Natural killer cell treated with Interleukin-12 subunit alpha and Interleukin-12 subunit beta and Interleukin-15 and Interleukin-18, amount 100 ng/mL, for 72 hours (primary cell): Measurements from ENCODE around the gene EHD3. TPM values are rescaled to one million over a fixed set of nuclear protein-coding genes. Genes with fewer than 3 reads are reported as not detected.
A peak's percentile ranks its signal among the peaks of the same experiment; 100 is the strongest.

Experiments
- ATAC-seq, 2 donors: fragments of 150-1000 bp; cut with Tn5 transposase in 1 of 2; sonication (Bioruptor Pico), chemical (Tn5 transposase) in 1 of 2; 2 replicates each; pipeline ENCODE4 v1.10.0; 2021
- DNase-seq: peaks from one replicate; pipeline ENCODE4 v3.0.0; 2022; ENCODE audit warnings: low spot score
- H3K27ac Mint-ChIP-seq, 2 donors: 1 replicate in 1 of 2; 2 replicates in 1 of 2; pipeline ENCODE4 v1.8.0; 2022; ENCODE audit warnings: mixed read lengths in 2 of 2, mild to moderate bottlenecking in 1 of 2, moderate library complexity in 1 of 2
- H3K27me3 Mint-ChIP-seq, 2 donors: 1 replicate in 1 of 2; 2 replicates in 1 of 2; pipeline ENCODE4 v1.8.0; 2022; ENCODE audit warnings: mixed read lengths in 2 of 2
- H3K36me3 Mint-ChIP-seq: one replicate; pipeline ENCODE4 v1.8.0; 2022; ENCODE audit warnings: mixed read lengths
- H3K4me1 Mint-ChIP-seq, 2 donors: 1 replicate in 1 of 2; 2 replicates in 1 of 2; pipeline ENCODE4 v1.8.0; 2022; ENCODE audit warnings: low read depth in 2 of 2, mixed read lengths in 2 of 2, mild to moderate bottlenecking in 1 of 2
- H3K4me3 Mint-ChIP-seq: one replicate; pipeline ENCODE4 v1.8.0; 2022; ENCODE audit warnings: mixed read lengths
- H3K9me3 Mint-ChIP-seq: 2 replicates; pipeline ENCODE4 v1.8.0; 2022; ENCODE audit warnings: mixed read lengths
- total RNA-seq, 2 donors: library from RNA; stranded (reverse); gene quantifications; one replicate each; pipeline ENCODE4 v1.2.3, GENCODE V29; 2022

The EHD3 gene
- total RNA-seq, 2 donors from 2014 or later: 1.7 to 2.9 TPM

DNA sequence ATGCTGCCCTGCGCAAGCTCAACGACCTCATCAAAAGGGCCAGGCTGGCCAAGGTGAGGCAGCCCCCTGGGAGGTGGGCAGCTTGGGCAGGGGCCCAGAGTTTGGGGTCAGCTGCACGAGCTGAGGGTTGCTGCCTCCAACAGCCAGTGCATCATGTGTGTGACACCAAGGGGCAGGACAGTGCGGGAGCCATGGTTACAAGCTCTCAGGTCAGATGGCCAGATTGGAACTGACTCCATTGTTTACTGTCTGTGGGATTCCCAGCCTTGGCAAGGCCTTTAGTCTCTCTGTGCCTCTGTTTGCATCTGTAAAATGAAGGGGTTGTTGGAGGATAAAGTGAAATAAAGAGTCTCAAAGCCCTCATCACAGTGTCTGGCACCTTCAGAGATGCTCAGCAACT is 26.9 kb downstream of the EHD3 start:
- Mint-ChIP-seq H3K9me3 (no peaks in the 10 kb centered on the region), H3K4me1 (no peaks in the 10 kb centered on the region), H3K36me3 (no peaks in the 10 kb centered on the region), H3K4me3 (no peak overlapping the region), H3K27ac (no peak overlapping the region), H3K27me3 (no peaks in the 10 kb centered on the region)
- ATAC-seq: peak in 1 of 2 donors; percentile 37
- no peak for DNase-seq

DNA sequence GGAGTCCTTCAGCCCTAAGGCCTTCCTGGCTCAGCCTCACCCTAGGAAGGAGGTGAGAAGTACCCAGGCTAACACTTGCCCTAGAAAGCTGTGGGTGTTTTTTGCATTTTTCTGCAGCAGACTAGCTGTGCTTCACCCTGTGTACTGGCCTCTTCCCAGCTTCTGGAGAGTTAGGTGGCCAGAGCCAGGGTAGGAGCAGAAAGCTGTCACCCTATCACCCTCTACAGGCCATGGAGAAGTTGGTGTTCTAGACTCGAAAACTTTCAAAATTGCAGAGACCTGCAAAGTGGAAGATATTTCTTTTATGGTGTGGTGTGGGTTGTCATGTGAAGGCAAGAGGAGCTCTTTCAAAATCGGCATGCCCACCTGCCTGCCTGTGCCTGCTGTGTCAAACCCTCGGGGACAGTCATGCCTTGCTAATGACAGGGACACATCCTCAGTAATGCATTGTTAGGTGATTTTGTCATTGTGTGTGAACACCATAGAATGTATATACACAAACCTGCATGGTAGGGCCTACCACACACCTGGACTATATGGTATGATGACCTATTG is 29.8 kb downstream of the EHD3 start:
- H3K27ac Mint-ChIP-seq: no peak overlapping the region
- H3K4me1 Mint-ChIP-seq: no peaks in the 10 kb centered on the region
- ATAC-seq (no peak), DNase-seq (no peak)
- H3K9me3 Mint-ChIP-seq: no peaks in the 10 kb centered on the region
- no peaks in the 10 kb centered on the region for H3K27me3 Mint-ChIP-seq
- H3K36me3 Mint-ChIP-seq: no peaks in the 10 kb centered on the region
- no peak overlapping the region for H3K4me3 Mint-ChIP-seq

GRCh38 chr2:31265234-31265633 is 31.3 kb downstream of the EHD3 start:
- Mint-ChIP-seq H3K4me1 (no peaks in the 10 kb centered on the region), H3K4me3 (no peak overlapping the region), H3K27ac (no peak overlapping the region), H3K9me3 (no peaks in the 10 kb centered on the region), H3K36me3 (no peaks in the 10 kb centered on the region), H3K27me3 (no peaks in the 10 kb centered on the region)
- ATAC-seq (no peak), DNase-seq (no peak)

DNA sequence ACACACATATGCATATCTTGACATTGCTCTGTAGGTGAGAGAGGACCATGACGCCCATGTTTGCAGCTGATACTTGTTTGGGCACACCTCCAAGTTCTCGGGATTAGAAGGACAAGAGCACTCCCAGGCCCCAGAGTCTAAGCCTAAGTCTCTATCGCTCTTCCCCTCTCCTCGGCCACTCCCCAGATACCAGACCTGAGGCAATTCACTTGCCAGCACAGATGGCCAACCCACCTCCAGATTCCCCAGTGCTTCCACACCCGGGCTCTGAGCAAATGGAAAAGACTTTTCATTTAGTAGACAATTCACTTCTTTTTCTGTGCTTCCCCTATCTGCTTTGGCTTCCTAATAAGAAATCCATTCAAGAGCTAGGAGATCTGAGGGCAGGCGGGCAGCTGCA is 32.9 kb downstream of the EHD3 start:
- H3K4me1 Mint-ChIP-seq: no peaks in the 10 kb centered on the region
- no peaks in the 10 kb centered on the region for H3K9me3 Mint-ChIP-seq
- ATAC-seq (no peak), DNase-seq (no peak)
- no peak overlapping the region for H3K4me3 Mint-ChIP-seq
- H3K27me3 Mint-ChIP-seq: no peaks in the 10 kb centered on the region
- H3K36me3 Mint-ChIP-seq: no peaks in the 10 kb centered on the region
- no peak overlapping the region for H3K27ac Mint-ChIP-seq

DNA sequence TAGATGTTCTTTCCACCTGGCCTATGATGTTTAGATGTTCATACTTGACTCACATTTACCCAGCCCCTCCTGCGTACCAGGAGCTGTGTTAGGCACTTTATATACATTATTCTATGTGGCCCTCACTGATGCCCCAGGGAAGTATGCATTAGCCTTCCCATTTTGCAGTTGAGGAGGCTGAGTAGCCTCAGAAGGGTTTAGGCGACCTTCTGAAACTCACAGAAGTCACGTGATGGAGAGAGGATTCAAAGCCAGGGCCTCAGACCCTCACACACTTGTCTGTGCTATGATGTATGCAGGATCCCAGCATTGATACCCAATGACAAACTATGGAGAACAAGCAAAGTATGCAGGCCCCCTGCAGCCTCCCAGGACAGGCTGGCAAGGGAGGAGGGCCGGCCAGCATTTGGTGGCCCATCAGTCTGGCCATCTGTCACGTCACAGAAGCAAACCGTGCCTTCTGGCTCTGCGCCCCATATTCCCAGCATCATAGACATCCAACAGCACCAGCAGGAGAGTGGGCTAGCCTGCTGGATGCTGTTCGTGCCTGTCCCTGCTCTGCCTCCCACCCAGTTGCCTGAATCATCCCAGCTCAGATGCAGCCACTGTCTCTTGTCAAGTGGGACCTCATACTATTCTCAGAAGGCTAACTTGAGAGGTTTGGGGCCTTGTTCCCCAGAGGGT is 33.6 kb downstream of the EHD3 start:
- ATAC-seq: peak in 1 of 2 donors; percentile 8
- no peaks in the 10 kb centered on the region for H3K9me3 Mint-ChIP-seq
- no peak overlapping the region for H3K27ac Mint-ChIP-seq

DNA sequence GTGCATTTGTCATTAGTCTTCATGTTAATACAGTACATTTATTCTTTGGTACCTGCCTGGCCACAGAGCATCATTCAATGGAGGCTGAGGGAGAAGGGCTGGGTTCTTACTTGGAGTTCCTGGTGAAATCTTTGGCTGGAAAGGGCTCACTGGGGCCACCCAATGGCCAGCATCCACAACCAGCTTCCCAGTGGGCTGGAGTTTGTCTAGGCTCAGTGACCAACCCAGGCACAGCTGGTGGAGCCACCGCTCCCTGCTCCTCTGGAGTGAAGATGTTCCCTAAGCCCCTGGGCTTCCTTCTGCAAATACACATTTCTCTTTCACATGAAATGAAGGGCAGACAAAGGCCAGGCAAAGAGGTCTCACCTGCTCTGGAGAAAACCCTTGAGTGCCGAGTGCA is 34.4 kb downstream of the EHD3 start:
- Mint-ChIP-seq H3K4me1 (no peaks in the 10 kb centered on the region), H3K4me3 (no peak overlapping the region), H3K36me3 (no peaks in the 10 kb centered on the region), H3K27me3 (peaks cover 0 to 13% of the 10 kb centered on the region in 2 donors), H3K27ac (no peak overlapping the region), H3K9me3 (no peaks in the 10 kb centered on the region)
- no peak for ATAC-seq
- no peak for DNase-seq

More for the DNA sequence above, 33.6 kb downstream of the EHD3 start:
- Mint-ChIP-seq H3K4me3 (no peak overlapping the region), H3K36me3 (no peaks in the 10 kb centered on the region), H3K4me1 (no peaks in the 10 kb centered on the region), H3K27me3 (peaks cover 0 to 6% of the 10 kb centered on the region in 2 donors)
- no peak for DNase-seq

- no peaks in the 10 kb centered on the region for H3K9me3 Mint-ChIP-seq
- H3K4me1 Mint-ChIP-seq: no peaks in the 10 kb centered on the region
- no peak for ATAC-seq
- no peak for DNase-seq
- no peaks in the 10 kb centered on the region for H3K36me3 Mint-ChIP-seq
- H3K27me3 Mint-ChIP-seq: peaks cover 3 to 13% of the 10 kb centered on the region in 2 donors
- no peak overlapping the region for H3K27ac Mint-ChIP-seq
- no peak overlapping the region for H3K4me3 Mint-ChIP-seq
Measured at GRCh38 chr2:31269087-31269486, 35.1 kb downstream of the EHD3 start.

GRCh38 chr2:31270131-31270530 is 36.2 kb downstream of the EHD3 start:
- Mint-ChIP-seq H3K4me3 (no peak overlapping the region), H3K27me3 (peaks cover 6 to 19% of the 10 kb centered on the region in 2 donors), H3K4me1 (no peaks in the 10 kb centered on the region), H3K9me3 (no peaks in the 10 kb centered on the region), H3K36me3 (no peaks in the 10 kb centered on the region), H3K27ac (no peak overlapping the region)
- ATAC-seq (no peak), DNase-seq (no peak)

DNA sequence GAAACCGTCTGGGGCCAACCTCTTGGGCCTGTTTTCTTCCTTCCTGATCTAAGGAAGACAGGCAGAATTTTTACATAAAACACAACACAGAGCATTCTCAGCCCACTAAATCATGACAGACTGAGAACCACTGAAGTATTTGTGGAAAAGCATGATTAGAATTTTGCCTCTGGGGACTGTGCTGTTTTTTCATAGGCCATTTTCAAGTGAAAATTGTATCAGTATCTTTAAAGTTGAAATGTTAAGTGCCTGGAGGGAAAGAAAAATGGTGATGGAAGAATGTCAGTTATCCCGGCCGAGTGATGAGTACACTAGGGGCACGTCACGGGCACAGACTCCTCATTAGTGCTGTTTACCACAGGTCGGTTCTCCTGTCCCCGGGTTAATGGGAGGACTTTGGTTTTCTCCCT is 36.9 kb downstream of the EHD3 start:
- DNase-seq: no peak
- H3K4me3 Mint-ChIP-seq: no peak overlapping the region
- H3K27ac Mint-ChIP-seq: no peak overlapping the region
- H3K9me3 Mint-ChIP-seq: no peaks in the 10 kb centered on the region
- peaks cover 11 to 26% of the 10 kb centered on the region in 2 donors for H3K27me3 Mint-ChIP-seq
- ATAC-seq: no peak
- no peaks in the 10 kb centered on the region for H3K36me3 Mint-ChIP-seq
- H3K4me1 Mint-ChIP-seq: no peaks in the 10 kb centered on the region

DNA sequence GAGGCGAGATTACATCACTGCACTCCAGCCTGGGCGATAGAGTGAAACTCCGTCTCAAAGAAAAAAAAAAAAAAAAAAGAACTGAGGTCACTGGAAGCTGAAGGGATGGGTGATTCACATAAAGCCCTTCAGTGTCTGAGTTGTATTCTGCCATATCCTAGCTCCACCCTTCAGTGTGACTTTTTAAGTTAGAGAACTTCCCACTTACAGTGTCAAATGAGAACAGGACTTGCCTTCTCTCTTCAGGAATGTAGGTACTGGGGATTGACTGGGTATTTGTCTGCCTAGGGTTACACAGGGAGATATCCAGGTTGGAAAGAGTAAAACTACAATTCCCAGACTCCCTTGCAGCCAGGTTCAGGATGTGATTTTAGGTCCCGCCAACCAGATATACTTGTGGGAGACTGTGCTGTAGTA is 37.9 kb downstream of the EHD3 start:
- DNase-seq (no peak), ATAC-seq (no peak)
- Mint-ChIP-seq H3K4me1 (no peaks in the 10 kb centered on the region), H3K36me3 (no peaks in the 10 kb centered on the region), H3K4me3 (no peak overlapping the region), H3K27ac (no peak overlapping the region), H3K9me3 (no peaks in the 10 kb centered on the region), H3K27me3 (peaks cover 12 to 28% of the 10 kb centered on the region in 2 donors)

DNA sequence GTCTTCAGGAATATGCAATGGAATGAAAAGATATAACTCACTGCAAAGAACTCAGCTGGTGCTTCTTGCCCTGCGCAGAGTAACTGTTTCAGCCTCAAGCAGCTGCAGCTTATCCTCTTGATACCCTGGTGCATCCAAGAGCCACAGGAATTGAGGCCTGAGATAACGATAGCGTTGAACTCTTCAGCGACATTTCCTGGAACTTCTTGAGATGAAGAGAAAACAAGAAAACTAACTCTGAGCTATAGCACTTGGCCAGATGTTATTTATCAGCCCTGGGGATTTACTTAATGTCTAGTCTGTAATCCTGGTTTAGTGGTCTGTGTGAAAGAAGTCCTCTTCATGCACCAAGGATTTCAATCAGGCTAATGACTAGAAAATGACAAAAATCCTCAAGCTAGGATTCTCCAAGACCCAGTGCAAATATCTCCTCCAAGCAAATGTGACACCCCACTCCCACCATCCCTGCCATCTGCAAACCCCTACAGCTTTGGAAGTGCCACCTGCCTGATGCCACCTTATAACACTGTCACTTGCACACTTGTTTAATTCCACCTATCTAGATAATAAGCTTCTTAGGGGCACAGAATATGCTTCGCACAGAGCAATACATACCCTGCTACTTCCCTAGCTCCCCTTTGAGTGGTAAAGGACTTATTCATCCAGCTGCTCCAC is 40.6 kb downstream of the EHD3 start:
- H3K4me3 Mint-ChIP-seq: no peak overlapping the region
- H3K36me3 Mint-ChIP-seq: no peaks in the 10 kb centered on the region
- H3K27me3 Mint-ChIP-seq: peaks cover 12 to 28% of the 10 kb centered on the region in 2 donors
- no peaks in the 10 kb centered on the region for H3K4me1 Mint-ChIP-seq
- no peak for DNase-seq
- H3K27ac Mint-ChIP-seq: no peak overlapping the region
- no peak for ATAC-seq
- no peaks in the 10 kb centered on the region for H3K9me3 Mint-ChIP-seq

DNA sequence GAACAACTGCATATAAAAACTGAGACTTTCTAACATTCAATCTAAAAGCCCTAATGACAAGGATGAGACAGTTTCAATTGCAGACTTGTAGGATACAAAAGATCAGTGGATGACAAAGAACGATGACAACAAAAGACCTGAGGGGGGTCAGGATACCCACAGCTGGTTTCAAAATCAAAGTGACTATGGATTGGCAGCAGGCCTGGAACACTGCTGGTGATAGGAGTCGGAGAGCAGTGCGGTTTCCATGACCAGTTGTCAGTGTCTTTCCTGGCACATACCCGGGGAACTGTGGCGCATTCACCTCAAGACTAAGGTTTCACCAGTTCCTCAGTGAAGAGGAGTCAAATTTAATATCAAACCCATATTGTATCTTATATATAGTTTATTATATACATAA is 42.0 kb downstream of the EHD3 start:
- ATAC-seq (no peak), DNase-seq (no peak)
- H3K4me3 Mint-ChIP-seq: no peak overlapping the region
- no peak overlapping the region for H3K27ac Mint-ChIP-seq
- peaks cover 12 to 28% of the 10 kb centered on the region in 2 donors for H3K27me3 Mint-ChIP-seq
- H3K4me1 Mint-ChIP-seq: no peaks in the 10 kb centered on the region
- no peaks in the 10 kb centered on the region for H3K36me3 Mint-ChIP-seq
- H3K9me3 Mint-ChIP-seq: no peaks in the 10 kb centered on the region

DNA sequence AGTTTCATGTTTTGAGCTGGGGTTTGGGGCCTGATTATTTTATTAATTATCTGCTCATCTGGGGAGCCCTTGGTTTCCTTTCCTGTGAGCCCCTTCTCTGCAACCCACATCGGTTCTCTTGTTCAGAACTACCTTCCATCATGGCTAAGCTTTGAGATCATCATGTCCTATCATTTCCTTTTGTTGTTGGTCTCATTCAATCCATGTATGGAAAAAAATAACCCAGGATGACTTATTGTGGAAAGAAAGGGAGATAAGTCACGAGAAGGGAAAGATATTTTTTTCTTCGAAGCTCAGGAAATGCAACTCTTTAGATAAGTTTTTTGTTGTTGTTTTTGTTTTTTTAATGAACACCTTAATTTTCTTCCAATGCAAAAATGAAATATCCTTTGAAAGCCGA is 43.7 kb downstream of the EHD3 start:
- no peak overlapping the region for H3K27ac Mint-ChIP-seq

DNA sequence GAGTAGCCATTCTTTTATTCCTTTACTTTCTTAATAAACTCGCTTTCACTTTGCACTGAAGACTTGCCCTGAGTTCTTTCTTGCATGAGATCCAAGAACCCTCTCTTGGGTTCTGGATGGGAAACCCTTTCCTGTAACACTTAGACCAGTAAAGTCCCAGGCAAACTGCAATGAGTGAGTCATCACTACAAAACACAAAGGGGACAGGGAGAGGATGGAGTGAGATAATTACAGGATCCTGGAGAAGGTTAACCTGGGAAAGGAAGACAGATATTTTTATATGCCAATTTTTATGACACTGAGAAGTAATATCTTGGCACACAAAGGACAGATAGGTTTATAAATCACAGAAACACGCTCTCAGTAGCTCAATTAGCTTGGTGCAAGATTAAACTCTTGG is 48.7 kb downstream of the EHD3 start:
- no peaks in the 10 kb centered on the region for H3K4me1 Mint-ChIP-seq
- no peak overlapping the region for H3K4me3 Mint-ChIP-seq
- H3K36me3 Mint-ChIP-seq: no peaks in the 10 kb centered on the region
- no peak overlapping the region for H3K27ac Mint-ChIP-seq
- no peaks in the 10 kb centered on the region for H3K9me3 Mint-ChIP-seq
- H3K27me3 Mint-ChIP-seq: peaks cover 0 to 3% of the 10 kb centered on the region in 2 donors
- ATAC-seq: no peak
- DNase-seq: no peak

More for the DNA sequence above, 43.7 kb downstream of the EHD3 start:
- Mint-ChIP-seq H3K36me3 (no peaks in the 10 kb centered on the region), H3K9me3 (no peaks in the 10 kb centered on the region), H3K4me3 (no peak overlapping the region), H3K4me1 (no peaks in the 10 kb centered on the region), H3K27me3 (peaks cover 15 to 22% of the 10 kb centered on the region in 2 donors)
- DNase-seq (no peak), ATAC-seq (no peak)
